Neural cell (in vitro differentiated cells): ENCODE data around the gene TEKT5. TPM values are rescaled to one million over a fixed set of nuclear protein-coding genes. Genes with fewer than 3 reads are reported as not detected.

Experiments used
- H2AFZ ChIP-seq: fragments of 200-600, 300-800 bp; sonication (generic), shearing (Covaris generic); 2 replicates; pipeline ENCODE4 v1.6.0; 2014; ENCODE audit warnings: low read depth, mild to moderate bottlenecking, antibody characterized with exemption, low read length, moderate library complexity
- H3F3A ChIP-seq: fragments of 200-600 bp; shearing (Covaris generic); 2 replicates; pipeline ENCODE4 v1.6.1; 2016; ENCODE audit warnings: mild to moderate bottlenecking, moderate library complexity, mixed read lengths, antibody characterized with exemption, low read length; ENCODE audit not compliant: insufficient read depth, poor library complexity, severe bottlenecking
- H3K27ac ChIP-seq: fragments of 200-600, 300-800 bp; sonication (generic), shearing (Covaris generic); 2 replicates; pipeline ENCODE4 v1.5.1; 2014; ENCODE audit warnings: mild to moderate bottlenecking, low read length, moderate library complexity
- H3K27me3 ChIP-seq: fragments of 300-800, 200-600 bp; sonication (generic), shearing (Covaris generic); 2 replicates; pipeline ENCODE4 v1.6.0; 2014; ENCODE audit warnings: mild to moderate bottlenecking, low read depth, low read length, moderate library complexity; ENCODE audit not compliant: insufficient read depth
- H3K36me3 ChIP-seq: fragments of 300-800, 200-600 bp; sonication (generic), shearing (Covaris generic); 2 replicates; pipeline ENCODE4 v1.5.1; 2014; ENCODE audit warnings: mild to moderate bottlenecking, antibody characterized with exemption, low read length, moderate library complexity; ENCODE audit not compliant: insufficient read depth
- H3K4me2 ChIP-seq: fragments of 300-800, 200-600 bp; sonication (generic), shearing (Covaris generic); 2 replicates; pipeline ENCODE4 v1.6.0; 2014; ENCODE audit warnings: mild to moderate bottlenecking, low read length
- H3K4me3 ChIP-seq: fragments of 300-800, 200-600 bp; sonication (generic), shearing (Covaris generic); 2 replicates; pipeline ENCODE4 v1.5.1; 2014; ENCODE audit warnings: mild to moderate bottlenecking, low read length, moderate library complexity
- H3K79me2 ChIP-seq: fragments of 200-600 bp; shearing (Covaris generic); replicated peaks from 2 replicates; pipeline ENCODE4 v1.6.0; 2014; ENCODE audit warnings: mild to moderate bottlenecking, low read length, moderate library complexity; ENCODE audit not compliant: insufficient read depth
- H3K9ac ChIP-seq: fragments of 300-800, 200-600 bp; sonication (generic), shearing (Covaris generic); 2 replicates; pipeline ENCODE4 v1.6.1; 2016; ENCODE audit warnings: mild to moderate bottlenecking, low read length, mixed read lengths
- H3K9me2 ChIP-seq: fragments of 200-600 bp; shearing (Covaris generic); 2 replicates; pipeline ENCODE4 v1.6.1; 2016; ENCODE audit warnings: mild to moderate bottlenecking, low read length, mixed read lengths; ENCODE audit not compliant: insufficient read depth
- H3K9me3 ChIP-seq: fragments of 200-600, 300-800 bp; sonication (generic), shearing (Covaris generic); 2 replicates; pipeline ENCODE4 v1.6.1; 2016; ENCODE audit warnings: mild to moderate bottlenecking, mixed run types, low read length, moderate library complexity, mixed read lengths
- H4K20me1 ChIP-seq: fragments of 200-600 bp; shearing (Covaris generic); 2 replicates; pipeline ENCODE4 v1.6.1; 2016; ENCODE audit warnings: mild to moderate bottlenecking, mixed run types; ENCODE audit not compliant: insufficient read depth
- CTCF ChIP-seq: fragments of 450-650 bp; IDR thresholded peaks from 2 replicates; pipeline ENCODE4 v1.5.1; 2014; ENCODE audit warnings: antibody characterized with exemption, mild to moderate bottlenecking, moderate library complexity; ENCODE audit not compliant: poor library complexity, severe bottlenecking
- EP300 ChIP-seq: fragments of 450-650 bp; conservative IDR thresholded peaks from 2 replicates; pipeline ENCODE4 v1.6.1; 2014; ENCODE audit warnings: antibody characterized with exemption, mild to moderate bottlenecking, moderate library complexity; ENCODE audit not compliant: poor library complexity, severe bottlenecking
- EZH2 ChIP-seq: fragments of 200-600, 300-800 bp; shearing (Covaris generic), sonication (generic); IDR thresholded peaks from 2 replicates; pipeline ENCODE4 v1.6.1; 2014; ENCODE audit warnings: antibody characterized with exemption, low read length, borderline replicate concordance, mild to moderate bottlenecking; ENCODE audit not compliant: insufficient read depth, poor library complexity, severe bottlenecking
- MXI1 ChIP-seq: fragments of 450-650 bp; conservative IDR thresholded peaks from 2 replicates; pipeline ENCODE4 v1.6.1; 2014; ENCODE audit warnings: antibody characterized with exemption, mild to moderate bottlenecking; ENCODE audit not compliant: poor library complexity, severe bottlenecking
- POLR2AphosphoS5 ChIP-seq: IDR thresholded peaks from 2 replicates; pipeline ENCODE4 v1.6.1; 2012
- RAD21 ChIP-seq: fragments of 450-650 bp; conservative IDR thresholded peaks from 2 replicates; pipeline ENCODE4 v1.6.1; 2014; ENCODE audit warnings: antibody characterized with exemption, mild to moderate bottlenecking, moderate library complexity
- REST ChIP-seq: IDR thresholded peaks from 2 replicates; pipeline ENCODE4 v1.6.1; 2012; ENCODE audit warnings: borderline replicate concordance
- SMC3 ChIP-seq: fragments of 450-650 bp; conservative IDR thresholded peaks from 2 replicates; pipeline ENCODE4 v1.6.1; 2014; ENCODE audit warnings: antibody characterized with exemption, mild to moderate bottlenecking, moderate library complexity; ENCODE audit not compliant: poor library complexity
- TAF1 ChIP-seq: IDR thresholded peaks from 2 replicates; pipeline ENCODE4 v1.6.1; 2012; ENCODE audit warnings: low read depth
- polyA plus RNA-seq: library from polyadenylated mRNA; depleted of rRNA; stranded (reverse); fragments of >200 nt; gene quantifications from 2 replicates; pipeline ENCODE4 v1.2.3, GENCODE V29; 2014

The TEKT5 gene
- polyA plus RNA-seq, 1 donor from 2014 or later, result not detected

GRCh38 chr16:10617662-10618420 is 76.9 kb downstream of the TEKT5 start:
- no peak overlapping the region for H2AFZ ChIP-seq
- H3K36me3 ChIP-seq, result no peaks in the 10 kb centered on the region
- H3K4me3 ChIP-seq, result no peak overlapping the region
- H3K9ac ChIP-seq, result no peak overlapping the region
- TF ChIP-seq TAF1 (no peak), EZH2 (no peak), POLR2AphosphoS5 (no peak), EP300 (no peak), SMC3 (no peak), MXI1 (no peak), RAD21 (no peak), CTCF (no peak), REST (no peak)
- no peaks in the 10 kb centered on the region for H3K79me2 ChIP-seq
- no peaks in the 10 kb centered on the region for H3F3A ChIP-seq
- no peaks in the 10 kb centered on the region for H4K20me1 ChIP-seq
- no peak overlapping the region for H3K4me2 ChIP-seq
- H3K27me3 ChIP-seq, result no peaks in the 10 kb centered on the region
- H3K9me2 ChIP-seq, result no peaks in the 10 kb centered on the region
- H3K27ac ChIP-seq, result no peak overlapping the region
- H3K9me3 ChIP-seq, result no peaks in the 10 kb centered on the region

GRCh38 chr16:10616756-10617640 is 77.7 kb downstream of the TEKT5 start:
- TF ChIP-seq EZH2 (no peak), MXI1 (no peak), TAF1 (no peak), REST (no peak), RAD21 (no peak), CTCF (no peak), SMC3 (no peak), EP300 (no peak), POLR2AphosphoS5 (no peak)
- Histone ChIP-seq H3K36me3 (no peaks in the 10 kb centered on the region), H3K79me2 (no peaks in the 10 kb centered on the region), H3K4me3 (no peak overlapping the region), H3K27me3 (no peaks in the 10 kb centered on the region), H3F3A (no peaks in the 10 kb centered on the region), H3K9ac (no peak overlapping the region), H3K4me2 (no peak overlapping the region), H3K9me2 (no peaks in the 10 kb centered on the region), H2AFZ (no peak overlapping the region), H3K27ac (no peak overlapping the region), H3K9me3 (no peaks in the 10 kb centered on the region), H4K20me1 (no peaks in the 10 kb centered on the region)
